GM21737 (cell line): ENCODE results near the gene HOXA6.

Source experiments
- ATAC-seq: cut with Tn5 transposase; IDR thresholded peaks from one replicate; pipeline ENCODE4 v1.9.1; 2021; ENCODE audit warnings: mild to moderate bottlenecking, moderate library complexity; ENCODE audit not compliant: unreplicated experiment

HOXA6 gene

DNA sequence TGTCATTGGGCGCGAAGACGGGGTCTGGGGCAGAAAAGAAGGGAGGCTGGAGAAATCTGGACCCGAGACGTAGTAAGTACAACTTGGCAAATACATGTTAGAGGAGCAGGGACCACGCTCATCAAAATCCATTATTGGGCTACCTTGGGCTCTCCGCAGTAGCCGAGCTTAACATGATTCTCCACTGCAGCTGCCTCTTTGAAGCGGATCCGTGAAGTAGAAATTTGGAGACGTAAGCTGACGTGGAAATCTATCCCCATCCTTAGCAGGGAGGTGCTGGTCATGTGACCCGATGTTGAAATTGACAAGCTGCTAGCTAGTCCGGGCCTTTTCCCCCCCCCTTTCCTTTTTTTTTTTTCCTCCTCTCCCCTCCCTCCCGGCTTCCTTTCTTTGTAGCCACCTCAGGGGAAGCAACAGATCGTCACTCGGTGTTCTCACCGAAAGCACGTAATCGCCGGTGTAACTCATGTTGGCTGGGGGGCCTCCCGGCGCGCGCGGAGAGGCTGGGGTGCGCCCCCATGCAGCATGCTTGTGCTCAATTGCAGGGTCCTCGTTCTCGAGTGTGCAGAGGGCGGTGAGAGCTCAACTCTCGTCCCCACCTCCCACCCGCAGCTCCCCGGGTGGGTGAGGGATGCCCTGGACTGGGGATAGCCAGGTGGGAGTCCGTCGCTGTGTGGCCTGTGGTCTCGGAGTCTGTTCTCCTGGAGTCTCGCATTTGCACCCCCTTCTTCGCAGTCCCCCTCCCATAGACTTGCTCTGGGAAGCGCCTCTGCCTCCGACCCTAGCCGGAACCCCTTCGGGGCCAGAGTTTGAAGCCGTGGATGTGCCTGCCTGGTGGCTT, 37.7 kb upstream of the HOXA6 start, which contains the start of gene HOXA11:
Gene HOXA11 (minus strand): TSS at position 220 of the 841 bp plus-strand sequence. CDS start 88 bp downstream, at position 132.
- no peak for ATAC-seq

DNA sequence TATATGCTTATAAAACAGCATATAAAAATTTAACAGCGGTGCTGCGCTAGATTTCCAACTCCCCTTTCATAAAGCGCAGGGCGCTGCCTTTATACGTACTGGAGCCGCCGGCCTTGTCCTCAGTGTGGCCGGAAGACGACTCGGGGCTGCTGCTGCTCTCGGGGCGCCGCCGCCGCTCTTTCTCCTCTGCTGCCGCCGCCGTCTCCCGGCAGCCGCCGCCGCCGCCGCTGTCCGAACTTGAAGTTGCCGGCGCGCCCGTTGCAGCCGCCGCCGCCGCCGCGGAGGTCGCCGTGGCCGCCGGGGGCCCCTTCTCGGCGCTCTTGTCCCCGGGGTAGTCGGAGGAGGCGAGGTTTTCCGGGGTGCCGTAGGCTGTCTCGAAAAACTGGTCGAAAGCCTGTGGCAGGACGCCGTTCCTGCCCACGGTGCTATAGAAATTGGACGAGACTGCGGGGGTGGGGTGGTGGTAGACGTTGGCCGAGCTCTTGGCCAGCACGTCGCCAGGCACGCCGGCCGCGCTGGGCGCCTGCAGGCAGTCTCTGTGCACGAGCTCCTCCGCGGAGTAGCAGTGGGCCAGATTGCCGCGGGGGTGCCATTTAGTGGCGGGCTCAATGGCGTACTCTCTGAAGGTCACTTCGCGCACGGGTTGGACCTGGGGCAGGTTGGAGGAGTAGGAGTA, 36.9 kb upstream of the HOXA6 start:
- ATAC-seq: no peak

DNA sequence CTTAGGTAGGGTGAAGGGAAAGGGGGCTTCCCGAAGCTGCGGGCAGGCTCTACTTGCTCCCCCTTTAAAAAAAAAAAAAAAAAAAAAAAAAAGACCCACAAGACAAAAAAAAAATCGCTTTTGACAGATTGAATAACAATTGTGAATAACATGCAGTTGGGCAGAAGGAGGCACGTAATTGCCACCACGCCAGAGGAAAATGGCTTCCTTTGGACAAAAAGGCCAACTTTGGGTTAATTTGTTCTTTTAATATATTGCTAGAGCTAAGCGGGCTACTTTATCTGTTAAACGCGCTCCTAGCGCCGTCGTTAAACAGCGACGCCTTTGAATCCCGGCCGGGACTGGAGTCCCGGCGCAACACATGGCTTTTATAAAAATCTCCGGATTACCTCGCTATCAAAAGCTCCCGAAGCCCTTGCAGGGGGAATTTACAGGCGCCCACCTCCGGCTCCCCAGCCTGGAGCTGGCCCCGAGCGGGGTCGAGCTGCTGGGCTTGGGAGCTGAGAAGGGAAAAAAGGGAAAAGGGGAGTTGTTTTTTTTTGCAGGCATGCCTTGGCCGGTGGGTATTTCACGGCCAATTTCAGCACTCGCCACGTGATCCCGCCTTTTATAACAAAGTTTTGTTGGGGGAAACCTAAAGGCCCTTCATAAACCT, 36.2 kb upstream of the HOXA6 start:
- no peak for ATAC-seq

DNA sequence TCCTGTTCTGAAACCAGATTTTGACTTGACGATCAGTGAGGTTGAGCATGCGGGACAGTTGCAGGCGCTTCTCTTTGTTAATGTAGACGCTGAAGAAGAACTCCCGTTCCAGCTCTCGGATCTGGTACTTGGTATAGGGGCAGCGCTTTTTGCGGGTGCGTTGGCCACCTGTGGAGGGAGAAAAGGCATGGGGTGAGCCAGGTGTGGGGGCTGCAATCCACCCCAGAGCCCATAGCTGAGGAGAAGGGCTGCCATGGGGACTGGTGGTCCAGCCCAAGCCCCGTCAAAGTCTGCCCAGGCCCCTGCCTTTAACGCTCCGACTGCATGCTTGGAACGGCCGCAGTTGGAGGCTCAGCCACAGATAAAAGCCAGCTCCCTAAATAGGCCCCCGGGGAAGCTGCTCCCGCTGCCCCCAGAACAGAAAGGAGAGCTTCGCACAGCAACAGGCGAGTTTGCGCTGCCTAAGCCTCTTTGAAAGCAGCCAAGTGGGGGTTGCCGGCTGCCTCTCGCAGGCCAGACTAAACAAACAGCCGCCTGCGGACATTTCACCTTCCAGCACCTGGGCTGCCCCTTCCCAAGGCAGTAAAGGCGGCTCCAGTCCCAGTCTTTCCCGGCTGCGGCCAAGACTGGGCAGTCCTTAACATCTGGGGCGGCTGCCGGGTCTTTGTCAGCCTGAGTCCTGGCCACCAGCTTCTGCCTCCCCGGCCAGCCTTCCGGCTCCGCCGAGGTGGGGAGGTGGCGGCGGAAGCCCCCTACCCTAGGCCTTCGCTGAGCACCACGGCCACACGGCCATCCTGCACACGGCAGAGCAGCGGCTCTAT, 35.5 kb upstream of the HOXA6 start:
- no peak for ATAC-seq

DNA sequence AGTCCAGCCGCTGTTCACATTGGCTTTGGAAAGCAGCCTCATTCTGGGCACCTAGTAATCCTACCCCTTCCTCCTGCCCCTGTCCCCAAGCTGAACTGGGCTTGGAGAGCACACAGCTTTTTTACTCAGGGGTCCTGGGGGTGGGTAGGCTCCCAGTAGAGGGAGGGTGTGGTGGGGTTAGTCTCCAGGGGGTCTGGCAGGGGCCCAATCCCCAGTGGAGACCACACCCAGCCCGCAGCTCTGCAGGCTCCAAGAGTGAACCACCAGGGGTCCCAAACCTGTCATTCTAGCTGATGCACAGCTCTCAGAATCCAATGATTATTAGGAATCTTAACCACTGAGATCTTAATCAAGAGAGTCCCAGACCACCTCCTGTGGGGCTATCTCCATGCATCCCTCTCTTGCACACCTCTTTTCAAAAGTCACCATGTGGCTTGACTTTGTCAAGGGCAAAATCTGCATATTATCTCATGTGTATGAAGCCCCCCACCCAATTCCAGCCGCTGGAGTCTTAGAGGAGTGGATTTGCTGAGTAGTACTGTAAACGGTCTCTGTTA, 34.8 kb upstream of the HOXA6 start:
- no peak for ATAC-seq

DNA sequence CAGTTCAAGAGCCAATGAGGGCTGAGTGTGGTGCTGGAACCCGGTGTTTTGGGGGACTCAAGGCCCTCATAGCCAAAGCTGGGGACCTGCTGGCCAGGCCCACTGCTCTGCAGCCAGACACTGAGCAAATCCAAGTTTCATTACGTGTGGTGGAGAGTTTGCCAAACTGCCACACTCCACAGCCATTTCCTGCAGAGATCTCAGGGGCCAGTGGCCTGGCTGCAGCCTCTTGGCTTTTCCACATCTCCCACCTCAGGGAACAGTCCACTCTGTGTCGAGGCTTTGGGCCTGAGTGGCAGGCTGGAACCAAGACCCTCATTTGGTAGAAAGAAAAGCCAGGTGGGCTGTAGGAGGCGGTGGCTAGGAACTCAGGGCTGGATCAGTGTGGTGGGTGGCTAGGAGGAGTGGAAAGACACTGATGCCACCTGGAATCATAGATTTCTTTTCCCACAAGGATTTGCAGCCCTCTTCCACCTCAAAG, 34.3 kb upstream of the HOXA6 start:
- ATAC-seq: no peak

DNA sequence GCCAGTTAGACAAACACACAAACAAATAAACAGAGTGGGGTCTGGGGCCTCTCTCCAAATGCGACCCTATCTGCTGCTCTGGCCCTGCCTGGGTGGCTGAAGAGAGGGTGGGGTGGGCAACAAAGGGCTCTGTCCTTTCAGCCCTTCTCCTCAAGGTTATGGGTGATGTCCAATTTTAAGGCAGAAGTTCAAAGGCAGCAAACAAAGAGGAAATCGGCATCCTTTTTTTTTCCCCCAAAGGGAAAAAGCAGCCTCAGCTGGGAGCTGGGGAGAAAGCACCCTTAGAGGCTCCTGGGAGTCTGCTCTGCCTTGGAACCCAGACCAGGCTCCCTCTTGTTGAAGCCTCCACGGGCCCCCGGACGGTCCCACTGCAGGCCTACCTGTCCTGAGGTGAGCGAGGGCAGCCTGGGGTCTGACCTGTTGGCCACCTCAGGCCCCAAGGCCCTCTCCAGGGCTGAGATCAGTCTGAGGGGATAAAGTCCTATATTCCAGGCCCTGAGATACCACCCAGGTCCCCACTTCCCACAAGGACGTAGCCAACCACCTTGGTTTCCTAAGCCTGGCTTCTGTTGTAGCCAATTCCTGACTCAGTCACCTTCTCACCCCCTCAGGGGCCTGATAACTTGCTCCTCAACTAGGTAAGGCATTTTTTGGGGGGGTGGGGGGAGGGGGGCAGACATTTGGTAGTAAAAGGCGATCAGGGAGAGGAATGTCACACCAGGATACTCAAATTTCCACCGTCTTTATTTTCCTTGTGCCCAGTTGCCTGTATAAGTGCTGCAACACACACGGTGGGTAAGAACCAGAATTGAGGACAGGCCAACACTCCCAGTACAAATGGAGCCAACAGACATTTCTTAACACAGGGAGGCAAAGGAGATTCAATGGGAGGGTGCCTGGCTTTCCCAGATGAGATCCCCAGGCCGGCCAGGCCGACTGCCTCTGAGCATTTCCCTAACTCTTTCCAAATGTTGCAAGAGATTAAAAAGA, 33.2 kb upstream of the HOXA6 start:
- ATAC-seq: no peak

DNA sequence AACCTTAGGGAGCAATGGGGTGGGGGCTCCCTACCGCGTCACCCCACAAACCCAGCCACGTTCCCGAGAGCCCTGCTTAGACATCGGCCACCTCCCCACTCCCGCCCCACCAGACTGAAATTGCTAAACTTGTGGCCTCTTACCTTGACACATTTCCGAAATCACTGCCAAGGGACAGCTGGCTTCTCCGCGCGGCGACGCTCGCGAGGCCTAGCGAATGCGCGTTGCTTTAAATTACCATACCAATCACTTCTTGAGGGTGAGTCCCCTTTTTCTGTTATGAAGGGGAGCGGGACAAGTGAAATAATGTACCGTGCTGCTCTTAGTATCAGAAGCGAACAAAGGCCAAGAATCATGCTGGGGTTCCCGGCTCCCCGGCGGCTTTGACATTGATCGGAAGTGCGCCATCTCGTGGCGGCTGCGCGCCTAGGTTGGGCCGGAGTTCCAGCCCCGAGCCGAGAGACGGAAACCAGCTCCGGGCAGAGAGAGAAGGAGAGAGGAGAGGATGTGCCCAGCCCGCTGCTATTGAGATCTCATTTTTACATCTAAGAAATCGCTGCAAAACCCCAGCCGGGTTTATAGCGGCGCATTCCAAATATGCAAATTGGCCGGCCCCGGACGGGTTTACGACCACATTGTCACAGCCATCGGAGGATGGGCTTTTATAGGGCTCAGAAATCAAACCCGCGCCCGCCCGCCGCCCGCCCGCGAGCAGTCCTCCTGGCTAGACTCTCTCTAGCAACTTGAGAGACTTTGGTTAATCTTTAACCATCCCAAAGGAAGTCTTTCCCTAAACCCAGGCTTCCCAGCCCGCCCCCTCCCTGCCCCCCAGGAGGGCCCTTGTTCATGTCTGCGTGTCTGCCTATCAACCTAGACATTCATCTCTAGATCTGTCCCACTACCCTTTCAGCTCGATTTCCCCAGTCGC, 32.2 kb upstream of the HOXA6 start:
- no peak for ATAC-seq

DNA sequence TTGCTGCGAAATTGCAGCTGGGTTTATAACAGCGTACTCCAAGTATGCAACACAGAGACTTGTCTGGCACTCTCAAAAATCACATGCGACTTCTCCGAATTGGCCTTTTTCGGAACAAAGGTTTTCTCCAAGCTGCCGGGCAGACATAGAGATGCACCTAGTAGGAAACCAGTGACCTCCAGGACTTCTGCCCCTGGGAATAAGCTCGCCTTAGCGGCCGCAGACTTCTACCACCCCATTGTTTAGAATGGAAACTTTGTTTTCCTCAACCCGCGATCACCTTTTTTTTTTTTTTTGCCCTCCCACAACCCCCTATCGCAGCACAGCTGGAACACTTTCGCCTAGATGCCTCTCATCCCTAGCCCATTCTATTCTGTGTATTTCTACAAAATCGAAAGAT, 31.5 kb upstream of the HOXA6 start:
- ATAC-seq: no peak

DNA sequence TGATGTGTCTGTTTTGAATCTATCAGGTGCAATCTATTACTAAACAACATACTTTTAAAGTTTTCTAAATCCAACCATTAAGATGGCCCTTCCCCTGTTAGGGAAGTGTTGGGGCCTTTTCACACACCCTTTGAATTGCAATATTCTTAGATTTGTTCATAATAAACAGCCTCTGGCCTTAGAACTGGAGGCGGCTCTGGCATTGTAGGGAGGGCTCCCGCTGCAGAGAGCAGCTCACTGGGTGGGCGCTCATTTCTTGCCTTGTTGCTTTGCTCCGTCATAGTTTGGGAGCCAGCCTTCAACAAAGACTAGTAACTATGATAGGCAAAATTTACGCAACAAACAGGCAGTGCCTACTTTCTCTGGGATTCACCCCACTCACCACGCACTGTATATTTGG, 30.8 kb upstream of the HOXA6 start:
- no peak for ATAC-seq

DNA sequence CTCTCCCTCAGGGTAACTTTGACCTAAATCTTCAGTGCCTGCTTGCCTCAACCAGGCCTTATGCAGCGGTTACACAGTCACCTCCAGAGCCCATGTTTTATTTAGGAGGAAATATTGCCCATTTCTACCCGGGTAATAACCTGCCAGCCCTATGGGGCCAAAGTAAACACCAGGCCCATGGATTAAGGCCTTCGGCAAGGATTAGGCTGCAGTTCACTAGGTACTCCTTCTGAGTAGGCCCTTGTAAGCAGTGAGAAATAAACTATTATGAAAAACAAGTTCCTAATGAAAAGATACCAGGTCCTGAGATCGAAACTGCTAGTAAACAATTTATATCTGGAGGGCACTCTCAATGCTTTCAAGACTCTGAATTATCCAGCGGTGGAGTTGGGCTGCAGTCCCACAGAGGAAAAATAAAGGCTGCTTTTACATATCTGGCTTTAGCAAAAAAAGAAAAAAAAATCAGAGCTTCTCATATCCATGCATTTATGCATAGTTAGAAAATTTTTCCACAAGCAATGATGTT, 30.3 kb upstream of the HOXA6 start:
- ATAC-seq: no peak

DNA sequence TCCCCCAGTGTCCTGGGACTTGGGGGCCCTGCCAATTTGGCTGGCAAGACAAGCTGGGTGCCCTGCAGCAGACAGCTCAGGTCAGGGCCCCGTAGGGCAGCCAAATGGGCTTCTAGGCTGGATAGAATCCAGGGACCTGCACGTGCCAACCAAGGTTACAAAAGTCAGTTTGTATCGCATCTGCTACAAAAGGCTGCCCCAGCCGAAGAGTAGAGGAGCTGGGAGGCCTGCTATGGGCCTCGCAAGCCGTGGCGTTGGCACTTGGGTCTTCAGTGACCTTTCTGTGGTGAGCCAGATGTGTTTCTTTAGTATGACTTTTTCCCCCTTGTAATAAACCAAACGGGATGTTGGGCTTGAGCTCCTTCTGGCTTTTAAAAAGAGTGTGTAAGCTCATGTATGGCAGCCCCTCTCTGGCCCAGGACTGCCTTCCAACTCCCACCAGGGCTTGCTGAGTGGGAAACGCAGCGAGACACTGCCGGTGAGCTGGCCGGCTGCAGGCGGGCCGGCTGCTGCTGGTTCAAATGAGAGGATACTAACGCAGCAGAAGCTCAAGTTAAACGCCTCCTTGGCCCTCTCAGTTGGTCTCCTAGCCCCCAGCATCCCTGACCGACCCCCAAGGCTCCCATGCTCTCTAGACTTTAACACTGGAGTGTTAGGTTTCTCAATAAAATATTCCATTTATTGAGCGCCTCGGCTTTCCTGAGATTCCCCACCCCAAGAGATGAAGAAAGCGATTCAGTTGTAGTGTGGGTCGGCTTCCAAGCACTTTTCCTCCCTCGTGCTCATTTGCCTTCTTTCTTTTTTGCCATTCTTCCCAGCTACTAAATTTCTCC, 29.6 kb upstream of the HOXA6 start:
- no peak for ATAC-seq

DNA sequence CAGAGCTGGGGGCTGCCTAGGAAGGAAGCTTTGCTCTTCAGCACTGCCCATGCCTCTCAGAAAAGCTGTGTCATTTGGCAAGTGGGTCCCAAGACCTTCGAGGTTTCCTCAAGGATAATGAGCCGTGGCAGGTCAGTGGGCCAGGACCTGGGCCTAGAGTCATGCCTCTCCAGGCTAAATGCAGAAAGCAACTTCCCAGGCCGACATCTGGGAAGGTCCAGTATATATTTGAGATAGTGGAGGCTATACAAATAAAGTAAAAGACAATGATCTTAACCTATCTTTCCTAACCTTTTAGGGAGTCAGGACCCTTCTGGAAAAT, 28.9 kb upstream of the HOXA6 start:
- no peak for ATAC-seq

DNA sequence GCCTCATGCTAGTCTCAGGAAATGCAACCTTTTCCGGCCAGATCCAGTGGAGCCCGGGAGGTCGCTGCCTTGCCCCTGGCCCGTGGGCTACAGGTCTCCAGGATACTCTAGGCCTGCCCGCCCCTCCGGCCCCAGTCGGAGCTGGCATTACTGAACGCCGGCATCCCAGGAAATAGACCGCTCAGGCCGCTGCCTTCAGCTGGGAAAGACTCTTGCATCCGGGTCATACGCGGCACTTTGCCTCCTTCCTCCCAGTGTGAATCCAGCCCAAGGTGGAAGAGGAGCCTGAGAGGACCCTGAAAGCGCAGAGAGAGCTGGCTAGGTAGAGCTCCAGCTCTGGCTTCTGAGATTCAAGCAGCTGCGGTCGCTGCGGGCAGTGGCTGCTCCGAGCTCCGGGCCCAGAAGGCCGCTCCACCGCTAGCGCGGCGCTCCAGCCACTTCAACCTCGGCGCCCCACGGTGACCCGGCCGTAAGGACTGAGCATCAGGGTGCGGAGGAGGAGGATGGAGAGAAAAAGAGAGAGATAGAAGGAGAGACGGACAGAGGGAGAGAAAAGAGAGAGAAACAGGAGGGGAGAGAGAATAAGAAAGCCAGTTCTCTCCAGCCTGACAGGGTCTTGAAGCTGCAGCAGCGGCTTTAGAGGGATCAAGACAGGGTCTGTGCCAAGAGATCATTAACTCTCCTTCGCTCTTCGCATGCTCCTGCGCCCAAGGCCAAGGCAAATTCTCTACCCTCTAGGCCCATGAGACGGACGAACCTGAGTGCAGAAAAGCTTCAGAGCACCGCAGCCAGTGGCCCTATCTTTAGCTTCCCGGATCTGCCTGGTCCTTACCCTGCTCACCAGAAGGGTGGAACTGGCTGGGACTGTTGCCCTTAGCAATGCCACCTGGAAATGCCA, 28.3 kb upstream of the HOXA6 start:
- ATAC-seq: no peak

DNA sequence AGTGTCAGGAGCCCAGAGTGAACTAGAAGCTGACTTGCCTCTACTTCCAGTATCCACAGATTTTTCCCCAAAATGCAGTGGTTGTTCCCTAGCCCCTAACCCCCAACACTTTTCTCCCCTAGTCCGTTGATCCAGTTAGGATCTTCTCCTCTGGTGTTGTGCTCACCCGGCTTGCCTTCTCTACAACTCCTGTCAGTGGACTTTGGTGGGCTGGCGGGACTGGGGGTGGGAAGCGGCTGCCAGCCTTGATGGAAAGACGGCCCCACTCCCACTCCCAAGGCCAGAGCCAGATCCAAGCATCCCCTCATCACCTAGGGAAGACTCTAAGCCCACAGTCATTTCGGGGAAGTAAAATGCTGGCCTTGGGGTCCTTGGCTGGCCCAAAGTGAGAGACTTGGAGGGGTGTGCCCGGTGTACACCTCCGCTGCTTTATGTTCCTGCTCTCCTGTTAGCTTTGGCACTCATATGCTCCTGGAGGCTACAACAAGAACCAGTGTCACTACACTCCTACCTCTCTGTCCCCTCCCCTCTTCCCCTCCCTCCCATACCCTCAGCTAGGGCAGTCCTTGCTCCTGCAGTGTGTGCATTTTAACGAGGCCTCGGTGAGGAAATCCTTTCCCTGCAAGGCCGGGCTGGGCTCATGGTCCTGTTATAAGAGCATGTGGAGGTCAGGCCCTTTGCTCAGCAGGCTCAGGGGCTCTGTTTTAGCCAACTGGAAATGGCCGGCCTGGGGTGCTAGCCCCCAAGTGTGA, 27.5 kb upstream of the HOXA6 start:
- no peak for ATAC-seq
